Left lobe of liver (tissue), 2 donors: ENCODE measurements around the gene CCDC27. TPM values are rescaled to one million over a fixed set of nuclear protein-coding genes. Genes with fewer than 3 reads are reported as not detected.
A peak's percentile ranks its signal among the peaks of the same experiment; 100 is the strongest.

Experiments used
- ATAC-seq: fragments of 200-7000 bp; cut with Tn5 transposase; one replicate; pipeline ENCODE4 v1.9.1; 2020; ENCODE audit warnings: mild to moderate bottlenecking, moderate library complexity
- DNase-seq: peaks from one replicate; pipeline ENCODE4 v3.0.0-alpha.2; 2020; ENCODE audit warnings: low spot score
- total RNA-seq: library from RNA; stranded (reverse); gene quantifications from one replicate; pipeline ENCODE4 v1.2.1, GENCODE V29; 2021
- donor health status: DM: no; HTN: no; CAD: no; lungs with moderate emphysema.
- donor health status: DM: no; HTN: yes; CAD: no.

CCDC27 gene
- total RNA-seq = not detected

DNA sequence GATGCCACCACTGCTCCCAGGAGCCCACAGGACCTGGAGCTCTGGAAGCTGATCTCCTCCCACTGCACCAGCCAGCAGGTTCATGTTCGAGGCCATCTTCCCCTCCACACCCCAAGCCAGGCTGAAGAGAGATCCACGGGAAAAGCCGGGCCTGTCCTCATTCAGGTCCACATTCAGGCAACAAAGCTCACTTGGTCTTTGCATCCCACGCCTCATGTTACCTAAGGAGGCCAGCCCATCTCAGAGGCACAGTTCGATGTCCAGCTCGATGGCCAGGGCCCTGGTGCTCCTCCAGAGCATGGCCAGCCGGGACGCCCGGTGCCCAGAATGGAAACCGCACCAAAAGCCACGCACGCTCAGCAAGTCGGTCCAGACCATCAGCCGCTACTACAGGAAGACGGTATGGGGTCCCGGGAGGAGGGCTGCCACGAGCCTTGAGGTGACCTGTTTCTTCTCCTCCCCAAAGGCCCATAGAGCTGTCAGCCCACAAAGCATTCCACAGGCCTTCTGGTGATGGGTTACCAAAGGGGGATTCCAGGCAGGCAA, at the start of gene CCDC27:
TSS of gene CCDC27 (plus strand) at position 51 of the 546 bp plus-strand sequence. CDS start at position 83, 32 bp downstream.
- DNase-seq (no peak), ATAC-seq (no peak)

DNA sequence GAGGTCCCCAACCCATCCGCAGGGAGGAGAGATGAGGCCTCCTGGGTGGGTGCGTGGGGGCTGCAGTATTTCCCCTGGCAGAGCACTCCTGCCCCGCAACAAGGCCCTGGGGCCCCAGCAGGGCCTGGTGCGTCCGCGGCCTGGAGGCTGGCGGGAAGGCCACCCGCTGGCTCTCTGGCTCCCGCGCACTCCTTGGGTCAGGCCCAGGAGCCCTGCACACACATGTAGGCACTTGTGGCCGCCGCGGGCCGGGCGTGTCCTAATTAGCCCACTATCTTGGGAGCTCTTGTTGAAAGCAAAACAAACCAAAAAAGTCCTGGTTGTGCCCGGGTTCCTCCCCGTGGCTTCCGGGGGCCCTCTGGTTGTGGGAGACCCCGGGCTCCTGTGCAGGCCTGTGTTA, 49.7 kb upstream of the CCDC27 start:
- no peak for DNase-seq
- no peak for ATAC-seq

DNA sequence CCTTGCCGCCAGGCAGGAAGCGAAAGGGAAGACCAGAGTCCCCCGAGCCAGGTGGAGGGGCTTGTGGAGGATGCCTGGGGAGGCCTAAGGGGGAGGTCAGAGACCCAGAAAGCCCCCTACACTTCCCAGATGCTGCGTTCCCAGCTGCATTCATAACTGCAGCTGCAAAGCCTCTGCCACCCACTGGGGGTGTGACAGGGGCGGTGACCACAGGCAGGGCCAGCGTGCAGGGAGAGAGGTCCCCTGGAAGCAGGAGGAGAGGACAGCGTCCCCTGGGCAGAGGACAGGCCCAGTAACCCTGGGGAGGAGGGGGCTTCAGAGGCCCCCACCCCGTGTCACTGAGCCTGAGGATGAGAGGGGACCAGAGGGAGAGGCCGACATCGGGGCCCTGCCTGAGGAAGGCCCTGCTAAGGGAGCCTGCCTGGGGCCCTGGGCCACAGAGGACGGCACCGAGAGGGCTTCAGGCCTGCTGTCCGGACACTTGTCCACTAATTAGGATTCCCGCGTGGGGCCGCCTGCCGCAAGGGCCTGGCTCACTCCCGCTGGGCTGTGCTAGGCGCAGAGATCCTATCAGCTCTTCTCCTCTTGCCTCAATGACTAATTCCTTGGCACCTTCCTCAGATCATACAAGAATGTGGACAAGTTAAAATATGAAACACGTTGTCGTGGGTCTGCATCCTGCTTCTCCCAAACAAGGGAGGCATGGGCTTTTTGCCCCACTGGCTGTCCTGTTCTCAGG, 49.1 kb upstream of the CCDC27 start:
- no peak for ATAC-seq
- DNase-seq = no peak

DNA sequence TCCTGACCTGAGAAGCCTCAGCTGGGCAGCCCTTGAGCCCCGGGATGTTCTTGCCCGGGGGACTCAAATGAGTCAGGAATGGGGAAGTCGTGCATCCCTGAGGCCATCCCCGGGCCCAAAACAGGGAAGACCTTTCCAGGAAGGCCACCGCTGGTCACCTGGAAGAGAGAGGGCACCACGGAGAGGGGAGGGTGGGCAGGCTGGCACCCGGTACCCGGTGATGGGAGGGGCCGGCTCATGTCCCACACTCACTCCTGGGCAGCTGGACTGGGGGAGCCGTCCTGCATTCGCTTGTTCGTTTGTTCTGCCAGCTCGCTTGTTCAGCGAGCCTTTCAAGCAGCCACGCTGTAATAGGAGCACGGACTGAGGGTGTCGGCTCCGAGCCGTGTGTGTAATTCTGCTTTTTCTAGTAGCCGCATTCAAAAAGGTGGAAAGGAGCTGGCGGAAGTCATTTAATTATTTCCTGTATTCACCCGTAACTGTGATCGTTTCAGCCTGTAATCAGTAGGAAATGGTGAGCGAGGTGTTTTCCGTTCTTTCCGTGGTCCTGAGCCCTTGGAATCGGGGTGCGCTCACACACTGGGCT, 48.4 kb upstream of the CCDC27 start:
- DNase-seq (no peak), ATAC-seq (no peak)

DNA sequence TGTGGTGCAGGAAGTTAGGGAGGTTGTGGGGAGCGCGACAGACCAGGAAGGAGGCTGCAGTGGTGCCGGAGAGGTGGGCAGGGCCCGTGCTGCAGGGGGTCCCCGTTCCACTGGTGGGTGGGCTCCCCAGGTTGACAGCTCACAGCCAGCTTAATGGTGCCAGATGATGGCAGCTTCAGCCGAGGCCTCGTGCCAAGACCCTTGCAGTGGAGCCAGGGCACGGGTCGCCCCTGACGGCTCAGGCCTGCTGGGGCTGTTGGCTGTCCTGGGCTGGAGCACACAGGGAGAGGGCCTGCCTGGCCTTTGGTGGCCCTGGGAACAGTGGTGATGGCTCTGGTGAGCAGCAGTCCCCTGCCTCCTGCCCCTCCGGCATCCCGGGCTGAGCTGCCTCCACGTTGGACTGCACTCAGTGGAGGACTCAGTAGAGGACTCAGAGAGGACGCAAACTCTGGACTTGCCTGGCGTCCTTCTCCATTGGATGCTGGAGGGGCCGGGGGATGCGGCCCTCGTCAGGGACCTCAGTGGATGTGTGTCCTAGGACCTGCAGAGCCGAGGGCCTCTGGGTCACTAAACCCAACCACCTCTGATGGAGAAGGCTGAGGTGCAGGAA, 46.8 kb upstream of the CCDC27 start:
- ATAC-seq (no peak), DNase-seq (no peak)

DNA sequence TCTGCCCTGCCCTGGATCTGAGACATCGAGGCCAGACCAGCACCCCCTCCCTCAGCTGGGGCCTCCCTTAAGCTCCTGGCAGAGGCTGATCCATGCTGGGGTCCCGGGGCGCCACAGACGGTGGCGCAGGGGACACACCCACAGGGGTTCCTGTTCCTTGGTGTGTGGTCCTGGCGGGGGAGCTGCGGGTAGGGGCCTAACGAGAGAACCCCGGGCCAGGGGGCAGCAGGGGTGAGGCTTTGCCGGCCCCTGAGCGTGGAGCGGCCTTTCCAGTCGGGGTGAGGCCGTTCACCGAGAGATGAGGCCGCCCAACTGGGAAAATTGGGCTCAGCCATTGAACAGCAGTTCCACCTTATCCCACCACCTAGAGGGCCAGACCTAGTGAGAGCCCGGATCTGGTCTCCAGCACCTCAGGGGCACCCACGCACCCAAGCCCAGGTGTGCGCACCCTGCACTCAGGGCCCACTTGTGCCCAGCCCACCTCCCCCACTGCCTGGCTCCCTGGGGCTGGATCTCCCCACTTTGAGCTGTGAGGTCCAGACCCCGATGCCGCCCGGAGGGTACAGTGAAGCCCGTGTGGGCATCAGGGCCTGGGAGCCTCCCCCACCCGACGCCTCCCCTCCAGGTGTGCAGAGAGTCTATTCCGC, 45.5 kb upstream of the CCDC27 start:
- no peak for ATAC-seq

DNA sequence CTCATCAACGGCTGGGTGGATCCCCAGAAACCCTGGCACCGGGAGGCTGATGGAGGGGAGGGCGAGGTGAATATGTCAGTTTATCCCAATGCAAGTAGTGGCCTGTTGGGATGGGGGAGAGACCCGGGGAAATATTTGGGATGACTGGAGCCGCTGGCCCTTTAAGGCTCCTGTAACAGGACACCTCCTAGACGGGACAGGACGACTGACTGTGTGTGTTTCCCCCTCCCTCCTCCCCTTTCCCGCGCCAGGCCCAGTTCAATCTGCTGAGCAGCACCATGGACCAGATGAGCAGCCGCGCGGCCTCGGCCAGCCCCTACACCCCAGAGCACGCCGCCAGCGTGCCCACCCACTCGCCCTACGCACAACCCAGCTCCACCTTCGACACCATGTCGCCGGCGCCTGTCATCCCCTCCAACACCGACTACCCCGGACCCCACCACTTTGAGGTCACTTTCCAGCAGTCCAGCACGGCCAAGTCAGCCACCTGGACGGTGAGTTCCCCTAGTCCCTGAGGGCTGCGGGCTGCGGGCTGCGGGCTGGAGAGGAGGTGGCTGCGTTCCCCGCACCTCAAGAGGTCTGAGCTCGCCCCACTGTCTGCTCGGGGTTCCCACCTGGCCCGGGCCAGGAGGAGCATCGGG, 44.8 kb upstream of the CCDC27 start:
- DNase-seq (no peak), ATAC-seq (no peak)

More for the DNA sequence above, 45.5 kb upstream of the CCDC27 start:
- DNase-seq = no peak

DNA sequence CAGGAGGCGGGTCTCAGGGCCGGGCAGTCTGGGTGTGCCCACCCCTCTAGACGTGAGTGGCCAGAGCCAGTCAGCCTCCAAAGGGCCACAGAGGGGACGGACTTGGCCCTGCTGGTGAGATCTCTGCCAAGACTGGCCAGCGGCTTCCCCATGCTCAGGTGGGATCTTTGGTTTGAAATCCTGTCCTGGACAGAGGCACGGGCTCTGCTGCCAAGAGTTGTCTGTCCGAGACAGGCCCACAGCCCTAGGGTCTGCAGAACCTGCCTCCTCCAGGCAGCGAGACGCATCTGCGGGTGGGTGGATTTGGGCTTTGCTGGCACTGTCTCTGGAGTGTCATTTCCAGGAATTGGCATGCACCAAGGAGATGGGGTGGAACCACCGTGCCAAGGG, 44.3 kb upstream of the CCDC27 start:
- no peak for DNase-seq
- no peak for ATAC-seq

DNA sequence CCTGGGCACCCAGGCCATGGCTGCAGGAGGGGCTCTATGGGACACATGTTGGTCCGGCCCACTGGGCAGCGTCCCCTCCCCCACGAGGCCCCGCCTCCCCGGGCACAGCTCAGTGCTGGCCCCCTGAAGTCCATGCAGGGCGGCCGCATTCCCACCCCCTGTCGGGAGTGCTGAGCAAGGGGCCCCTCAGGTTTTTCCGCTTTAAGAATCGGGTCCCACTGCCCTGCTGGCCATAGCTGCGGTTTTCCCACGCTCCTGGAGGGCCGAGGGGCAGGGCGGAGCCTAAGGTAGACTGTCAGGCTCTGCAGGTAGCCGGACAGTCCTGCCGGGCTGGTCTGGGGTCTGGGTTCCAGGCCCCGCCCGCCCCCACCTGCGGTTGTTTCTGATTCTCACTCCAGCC, 43.5 kb upstream of the CCDC27 start:
- DNase-seq (no peak), ATAC-seq (no peak)

DNA sequence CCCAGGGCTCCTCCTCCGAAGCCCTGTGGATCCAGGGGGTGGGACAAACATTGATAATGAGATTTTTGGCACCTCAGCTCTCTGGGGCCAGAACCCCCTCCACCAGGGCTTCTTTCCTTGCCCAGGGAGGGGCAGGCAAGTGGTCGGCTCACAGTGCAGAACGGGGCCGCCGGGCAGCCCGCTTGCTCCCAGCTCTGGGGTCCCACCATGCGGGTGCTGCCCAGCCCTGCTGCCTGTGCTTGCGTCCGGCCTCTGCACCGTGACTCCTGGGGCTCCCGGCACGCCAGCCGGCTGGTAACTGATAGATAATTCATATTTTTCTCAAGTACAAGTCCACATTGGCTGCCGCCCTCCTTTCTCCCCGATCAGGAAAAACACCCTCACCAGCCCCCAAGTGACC, 42.0 kb upstream of the CCDC27 start:
- DNase-seq = no peak
- no peak for ATAC-seq

DNA sequence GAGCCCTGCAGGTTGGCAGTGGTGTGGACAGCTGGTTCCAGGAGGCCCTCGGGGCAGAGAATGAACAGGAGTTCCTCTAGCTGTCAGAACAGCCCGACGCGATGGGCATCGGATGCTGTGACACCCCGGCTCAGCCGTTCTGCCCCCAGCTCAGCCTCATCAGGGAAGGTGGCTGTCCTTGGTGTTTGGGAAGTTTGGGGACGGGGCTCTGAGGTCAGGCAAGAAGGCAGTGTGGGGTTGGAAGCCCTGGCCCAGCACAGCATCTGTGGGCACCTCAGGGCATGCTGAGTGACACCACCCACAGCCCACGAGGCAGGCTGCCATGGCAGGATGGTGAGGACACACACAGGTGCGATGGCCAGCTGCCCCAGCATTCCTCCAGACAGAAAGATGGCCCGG, 40.9 kb upstream of the CCDC27 start:
- DNase-seq = no peak
- no peak for ATAC-seq

DNA sequence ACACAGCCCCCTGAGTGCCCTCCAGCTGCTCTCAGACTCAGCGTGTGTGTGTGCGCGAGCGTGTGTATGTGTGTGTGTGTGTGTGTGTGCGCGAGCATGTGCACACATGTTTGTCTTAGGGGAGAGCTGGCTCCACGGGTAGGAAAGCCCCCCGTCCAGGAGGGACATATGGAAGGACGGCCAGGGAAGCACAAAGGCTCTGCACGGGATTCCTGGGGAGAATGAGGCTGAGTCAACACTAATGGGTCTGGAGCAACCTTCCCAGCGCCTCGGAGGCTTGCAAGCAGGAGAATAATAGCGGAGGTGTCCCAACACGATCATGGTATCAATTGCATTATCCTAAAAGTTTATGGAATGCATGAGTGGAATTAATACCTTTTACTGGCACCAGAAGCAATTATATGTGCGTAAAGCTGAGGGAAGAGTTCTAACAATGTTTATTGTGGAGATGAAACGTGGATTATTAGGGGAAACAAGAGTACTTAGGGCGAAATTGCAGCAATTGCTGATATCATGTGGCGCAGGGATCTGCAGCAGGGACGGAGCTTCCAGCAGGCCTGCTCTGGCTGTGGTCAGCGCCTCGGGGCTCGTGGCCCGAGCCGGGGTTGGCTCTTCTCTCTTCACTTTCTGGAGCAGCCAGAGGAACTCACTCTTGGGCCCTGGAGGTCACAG, 40.3 kb upstream of the CCDC27 start:
- ATAC-seq = no peak
- no peak for DNase-seq

DNA sequence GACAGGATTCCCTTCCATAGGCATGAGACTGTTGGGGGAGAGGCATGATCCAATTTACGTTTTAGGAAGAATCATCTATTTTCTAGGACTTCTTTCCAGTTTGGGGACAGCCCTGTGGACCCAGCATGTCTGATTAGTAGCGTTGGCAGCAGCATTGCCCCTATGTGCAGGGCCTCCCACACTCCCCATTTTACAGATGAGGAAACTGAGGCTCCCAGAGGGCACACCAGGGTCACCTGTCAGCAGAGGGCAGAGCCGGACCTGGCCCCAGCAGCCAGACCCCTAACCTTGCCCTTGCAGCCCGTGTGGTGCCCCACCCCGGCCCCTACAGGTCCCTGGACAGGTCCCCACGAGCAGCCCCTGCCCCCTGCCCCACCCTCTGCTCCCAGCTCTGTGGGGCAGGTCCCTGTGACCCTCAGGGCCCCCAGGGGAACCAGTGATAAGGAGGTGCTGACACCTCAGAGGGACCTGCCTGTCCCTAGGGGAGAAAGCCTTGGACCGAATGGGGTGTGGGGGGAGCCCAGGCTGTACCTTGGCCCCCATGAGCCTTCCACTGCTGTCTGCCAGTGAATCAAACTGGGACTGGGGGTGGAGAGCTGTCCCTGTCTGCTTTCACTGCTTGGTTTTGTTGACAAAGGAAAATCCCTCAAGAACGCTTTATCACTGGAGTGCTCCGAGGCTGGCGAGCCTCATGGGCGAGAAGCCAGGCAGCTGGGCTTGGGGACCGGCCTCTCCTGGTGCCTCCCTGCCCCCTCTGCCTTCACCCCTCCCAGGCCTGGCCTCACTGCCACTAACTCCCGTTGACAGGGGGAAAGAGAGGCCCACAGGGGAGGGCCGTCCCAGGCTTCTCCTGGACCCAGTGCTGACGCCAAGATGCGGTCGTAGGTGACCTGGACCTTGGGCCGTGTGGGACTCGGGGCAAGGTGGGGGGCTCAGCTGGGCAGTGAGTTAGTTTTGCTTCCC, 39.4 kb upstream of the CCDC27 start:
- no peak for ATAC-seq
- no peak for DNase-seq

DNA sequence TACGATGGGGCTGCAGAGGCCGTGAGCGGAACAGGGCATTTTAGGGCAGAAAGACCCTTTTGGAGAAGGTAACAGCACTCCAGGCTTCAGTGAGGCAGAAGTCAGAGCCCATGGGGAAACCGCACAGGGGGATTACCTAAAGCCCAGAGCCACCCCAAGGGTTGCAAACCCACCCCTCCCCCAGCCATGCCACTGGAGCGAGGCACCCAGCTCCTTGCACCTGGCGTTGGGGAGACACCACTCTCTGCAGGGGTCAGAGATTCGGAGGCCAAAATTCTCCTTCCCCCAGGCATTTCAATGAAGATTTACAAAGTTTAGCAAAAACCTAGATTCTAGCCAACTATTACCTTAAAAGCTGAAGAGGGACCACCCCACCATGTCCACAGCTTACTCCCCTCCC, 38.4 kb upstream of the CCDC27 start:
- ATAC-seq (no peak), DNase-seq (no peak)

DNA sequence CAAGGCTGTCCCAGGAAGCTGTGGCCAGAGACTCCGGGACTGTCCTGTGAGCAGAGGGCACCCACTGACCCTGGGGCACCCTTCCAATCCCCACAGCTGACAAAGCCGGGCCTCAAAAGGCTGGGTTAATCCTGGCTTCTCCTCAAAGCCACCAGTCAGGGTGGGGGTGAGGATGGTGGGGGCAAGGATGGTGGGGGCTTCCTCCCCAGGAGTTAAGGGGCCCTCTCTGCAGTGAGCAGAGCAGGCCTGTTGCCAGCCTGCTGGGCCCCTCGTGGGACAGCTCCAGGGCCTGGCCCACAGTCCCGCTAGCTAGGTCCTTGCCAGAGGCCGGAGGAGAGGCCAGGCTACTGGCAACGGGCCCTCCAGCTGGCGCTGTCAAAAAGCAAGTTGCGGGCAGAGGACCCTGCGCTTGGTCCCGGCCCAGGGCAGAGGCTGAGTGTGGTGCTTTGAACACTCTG, 37.9 kb upstream of the CCDC27 start:
- peak; percentile 55 for DNase-seq
- ATAC-seq = peak; percentile 77

DNA sequence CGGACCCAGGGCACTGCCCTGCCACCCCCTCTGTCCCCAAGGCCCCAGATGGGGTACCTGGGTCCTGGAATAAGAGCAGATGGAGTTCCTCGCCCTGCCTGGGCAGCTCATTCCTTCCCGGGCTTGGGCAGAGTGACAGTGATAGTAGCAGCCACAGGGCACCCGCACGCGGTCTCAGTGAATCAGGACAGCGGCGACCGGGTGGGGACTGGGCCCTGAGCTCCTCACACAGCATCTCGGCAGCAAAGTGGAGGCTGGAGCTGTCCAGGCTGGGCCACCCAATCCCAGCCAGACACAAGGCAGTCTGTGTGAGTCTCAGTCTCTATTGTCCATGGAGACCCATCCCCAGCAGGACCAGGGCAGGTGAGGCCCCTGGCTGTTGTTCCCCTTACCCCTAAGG, 37.4 kb upstream of the CCDC27 start:
- no peak for DNase-seq
- no peak for ATAC-seq

DNA sequence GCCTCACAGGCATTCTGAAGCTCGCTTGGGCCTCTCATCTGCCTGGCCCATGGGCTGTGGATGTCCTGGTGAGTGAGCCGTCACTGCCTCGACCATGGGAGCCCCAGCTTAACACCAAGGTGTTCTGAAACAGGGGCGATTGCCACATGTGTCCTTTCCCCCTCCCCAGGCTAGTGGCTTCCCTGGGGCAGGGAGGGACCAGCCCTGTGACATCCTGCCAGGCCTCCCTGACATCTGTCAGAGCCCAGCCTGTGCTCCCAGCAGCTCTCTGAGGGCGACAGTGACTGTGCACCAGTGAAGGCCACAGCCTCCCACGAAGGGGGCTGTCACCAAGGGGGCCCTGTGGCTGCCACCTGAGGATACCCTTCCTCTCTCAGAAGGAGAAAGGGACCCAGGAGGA, 35.9 kb upstream of the CCDC27 start:
- ATAC-seq (no peak), DNase-seq (no peak)

DNA sequence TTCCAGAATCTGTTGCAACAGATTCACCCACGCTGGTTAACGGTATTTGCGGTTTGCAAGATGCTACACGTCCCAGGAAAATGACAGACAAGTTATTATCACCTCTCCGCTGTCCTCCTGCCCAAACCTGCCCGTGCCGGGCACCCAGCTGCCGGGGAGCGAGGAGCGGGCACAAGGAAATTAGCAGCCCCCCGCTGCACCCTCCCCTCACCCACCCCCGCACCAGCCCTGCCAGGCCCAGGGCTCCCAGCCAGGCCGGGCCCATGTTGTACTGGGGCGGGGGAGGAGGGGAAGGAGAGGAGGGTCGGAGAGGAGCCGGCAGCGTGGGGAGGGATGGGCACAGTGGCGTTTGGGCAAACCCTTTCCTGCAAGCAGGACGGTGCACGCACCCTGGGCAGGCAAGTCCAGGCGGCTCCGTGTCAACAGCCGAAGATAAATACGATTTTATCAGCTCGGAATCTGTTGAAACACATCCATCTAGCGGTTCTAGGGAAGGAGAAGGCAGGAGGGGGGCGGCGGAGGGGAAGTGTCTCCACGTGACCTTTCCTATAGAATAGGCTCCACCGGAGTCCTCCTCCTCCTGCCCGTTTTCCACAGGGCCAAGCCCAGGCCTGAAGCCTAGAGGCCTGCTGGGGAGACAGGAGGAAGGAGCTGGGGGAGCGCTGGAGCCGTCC, 35.1 kb upstream of the CCDC27 start:
- DNase-seq = no peak

More for the DNA sequence above, 35.1 kb upstream of the CCDC27 start:
- no peak for ATAC-seq
